HG03521 (cell line): ENCODE data around the gene DOHH.
"Not testable (repeated sequence)": the region's sequence is repeated elsewhere in the genome, so short reads cannot be mapped to it uniquely, and the experiment has no call there.

ENCODE experiments used
- ATAC-seq: cut with Tn5 transposase; IDR thresholded peaks from one replicate; pipeline ENCODE4 v1.9.1; 2021; ENCODE audit warnings: mild to moderate bottlenecking, moderate library complexity; ENCODE audit not compliant: unreplicated experiment

The DOHH gene

GRCh38 chr19:3519126-3519525 lies 18.7 kb upstream of the DOHH start:
- ATAC-seq, result no peak

DNA sequence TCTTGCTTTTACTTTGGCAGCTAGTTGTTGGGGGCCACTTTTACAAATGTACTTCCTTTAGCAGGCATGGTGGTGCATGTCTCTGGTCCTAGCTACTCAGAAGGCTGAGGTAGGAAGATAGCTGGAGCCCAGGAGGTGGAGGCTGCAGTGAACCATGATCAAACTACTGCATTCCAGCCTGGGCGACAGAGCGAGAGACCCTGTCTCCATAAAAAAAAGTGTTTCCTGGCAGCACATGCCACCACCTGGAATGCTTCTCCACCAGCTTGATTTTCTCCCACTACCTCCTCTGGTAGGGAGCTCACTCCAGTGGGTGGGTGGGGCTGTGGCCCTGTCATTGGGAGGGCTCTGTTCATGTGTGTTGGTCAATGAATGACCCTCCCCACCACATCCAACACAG lies 18.2 kb upstream of the DOHH start:
- no peak for ATAC-seq

GRCh38 chr19:3518255-3518654 lies 17.8 kb upstream of the DOHH start:
- ATAC-seq, result no peak

- no peak for ATAC-seq
These were observed 17.2 kb upstream of the DOHH start for GRCh38 chr19:3517638-3518037.

DNA sequence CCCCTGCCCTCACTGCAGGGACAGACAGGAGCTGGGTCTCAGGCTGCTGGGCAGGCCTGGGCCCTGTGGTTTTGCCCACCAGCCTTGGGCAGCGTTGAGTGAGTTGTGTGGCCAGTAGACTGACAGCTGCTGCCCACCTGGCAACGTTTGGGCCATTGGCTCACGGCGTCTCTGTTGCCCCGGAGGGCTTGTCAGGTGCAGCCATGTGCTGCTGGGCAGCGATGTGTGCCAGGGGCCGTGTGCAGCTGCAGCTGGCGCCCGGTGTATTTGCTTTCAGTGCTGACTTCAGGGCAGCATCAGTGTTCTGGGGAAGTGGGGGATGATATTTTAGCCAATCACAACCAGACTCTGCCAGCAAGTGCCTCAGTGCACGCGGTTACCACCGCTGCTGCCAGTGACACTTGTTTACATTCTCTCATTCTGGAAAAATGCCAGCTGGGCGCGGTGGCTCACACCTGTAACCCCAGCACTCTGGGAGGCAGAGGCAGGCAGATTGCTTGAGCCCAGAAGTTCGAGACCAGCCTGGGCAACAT lies 16.3 kb upstream of the DOHH start:
- no peak for ATAC-seq

DNA sequence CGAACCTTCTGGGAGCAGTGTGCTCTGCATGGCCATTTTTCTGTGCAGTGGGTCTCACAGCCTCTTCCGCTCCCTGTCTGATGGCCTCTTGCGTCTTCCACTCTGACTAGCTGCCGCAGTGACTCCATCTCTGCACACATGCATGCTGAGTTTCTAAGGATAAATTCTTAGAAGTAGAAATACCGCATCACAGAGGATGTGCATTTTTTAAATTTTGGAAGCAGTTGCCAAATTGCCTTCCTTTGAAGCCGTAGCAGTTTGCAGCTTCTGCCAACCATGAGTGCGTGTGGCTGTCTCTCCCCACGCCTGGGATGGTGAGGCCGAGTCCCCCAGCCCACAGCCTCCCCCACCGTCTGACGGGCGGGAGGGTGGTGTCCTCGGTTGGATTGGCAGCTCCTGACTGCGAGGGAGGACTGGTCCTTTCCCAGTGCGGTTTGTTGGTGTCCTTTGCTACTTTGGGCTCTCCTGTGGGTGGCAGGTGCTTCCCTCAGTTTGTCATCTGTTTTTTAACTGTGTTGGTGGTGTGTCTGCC lies 15.5 kb upstream of the DOHH start:
- ATAC-seq, result no peak

DNA sequence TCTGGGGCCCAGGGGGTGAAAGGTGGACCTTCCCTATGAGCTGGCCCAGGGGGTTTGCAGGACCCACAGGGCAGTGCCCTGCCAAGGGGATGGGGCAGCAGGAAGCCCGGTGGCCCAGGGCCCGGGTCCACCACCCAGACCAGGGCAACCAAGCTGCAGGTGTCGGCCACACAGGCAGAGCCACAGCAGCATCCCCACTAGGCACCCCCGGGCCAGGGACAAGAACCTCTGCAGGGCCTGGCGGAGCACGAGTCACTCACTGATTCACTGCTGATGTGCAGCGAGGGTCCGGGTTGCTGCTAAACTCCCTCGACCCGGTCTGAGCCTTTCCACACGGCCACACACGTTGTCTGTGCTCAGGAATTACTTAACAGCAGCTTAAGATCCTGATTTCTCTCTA lies 14.5 kb upstream of the DOHH start:
- no peak for ATAC-seq

DNA sequence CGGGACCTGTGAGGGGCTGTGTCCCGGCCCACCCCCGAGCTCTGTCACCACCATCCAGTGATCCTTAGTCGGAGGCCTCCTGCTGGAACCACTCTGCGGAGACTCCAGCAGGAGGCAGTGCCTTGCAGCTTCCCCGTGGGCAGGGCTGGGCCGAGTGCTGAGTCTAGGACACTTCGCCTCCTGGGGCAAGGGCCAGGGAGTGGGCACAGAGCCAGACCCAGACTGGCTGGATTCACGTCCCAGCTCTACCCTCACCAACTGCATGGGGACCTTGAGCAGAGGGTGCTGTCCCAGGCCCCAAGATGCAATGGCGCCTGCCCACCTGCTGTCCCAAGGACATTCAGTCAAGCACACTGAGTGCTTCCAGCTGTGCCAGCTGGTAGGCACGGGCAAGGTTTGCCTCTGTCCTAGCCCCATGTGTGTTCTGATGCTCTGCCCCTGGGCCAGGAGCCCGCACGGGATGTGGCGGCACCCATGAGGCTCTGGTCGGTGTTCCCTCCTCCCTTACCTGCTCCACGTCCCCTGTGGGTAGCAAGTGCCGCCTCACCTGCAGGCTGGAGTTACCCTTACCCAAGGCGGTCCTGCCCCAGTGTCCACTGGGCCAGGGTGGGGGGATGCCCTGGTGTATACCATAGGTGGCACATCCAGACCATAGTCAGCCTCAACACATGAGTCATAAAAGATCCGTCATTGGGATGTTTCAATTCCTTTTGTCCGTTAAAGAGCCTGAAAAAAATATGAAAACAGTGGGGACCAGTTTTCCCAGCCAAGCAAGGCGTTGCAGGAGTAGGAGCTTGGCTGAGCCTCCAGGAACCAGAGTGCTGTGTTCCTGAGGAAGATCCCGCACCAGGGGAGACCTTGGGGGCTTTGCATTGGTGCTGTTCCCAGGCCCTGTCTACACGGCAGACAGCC lies 13.0 kb upstream of the DOHH start:
- ATAC-seq, result no peak

- ATAC-seq, result no peak
These were observed 12.2 kb upstream of the DOHH start for GRCh38 chr19:3512562-3513228.

DNA sequence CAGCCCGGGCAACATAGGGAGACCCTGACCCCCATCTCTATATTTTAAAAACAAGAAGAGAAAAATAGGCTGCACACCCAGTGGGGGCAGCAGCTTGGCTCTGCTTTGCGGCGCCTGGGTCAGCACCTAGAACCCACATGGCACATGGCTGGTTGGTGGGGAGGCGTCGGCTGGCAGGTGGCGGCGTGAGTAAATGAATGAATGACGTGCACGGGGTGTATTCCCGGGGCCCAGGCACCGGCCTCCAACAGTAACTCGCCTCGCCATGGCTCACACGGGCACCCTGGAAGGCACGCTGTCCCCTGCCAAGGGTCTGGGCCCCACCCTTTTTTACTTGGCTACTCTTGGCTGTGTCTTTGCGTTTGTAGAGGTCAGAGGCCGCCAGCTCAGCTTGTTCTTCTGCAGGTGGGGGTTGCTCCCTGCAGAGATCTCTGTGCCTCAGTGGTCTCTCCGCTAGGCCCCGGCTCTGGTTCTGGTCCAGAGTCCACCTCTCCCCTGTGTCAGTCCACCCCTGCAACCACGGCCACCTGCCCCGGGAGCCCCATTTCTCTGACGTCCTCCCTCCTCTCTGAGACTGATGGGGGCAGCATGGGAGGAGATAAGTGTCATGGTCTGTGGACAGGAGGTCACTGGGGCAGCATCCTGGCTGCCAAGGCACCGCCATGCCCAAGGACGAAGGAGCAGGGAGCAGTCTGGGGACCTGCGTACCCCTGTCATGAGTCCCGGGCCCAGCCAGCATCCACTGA lies 11.2 kb upstream of the DOHH start:
- no peak for ATAC-seq

DNA sequence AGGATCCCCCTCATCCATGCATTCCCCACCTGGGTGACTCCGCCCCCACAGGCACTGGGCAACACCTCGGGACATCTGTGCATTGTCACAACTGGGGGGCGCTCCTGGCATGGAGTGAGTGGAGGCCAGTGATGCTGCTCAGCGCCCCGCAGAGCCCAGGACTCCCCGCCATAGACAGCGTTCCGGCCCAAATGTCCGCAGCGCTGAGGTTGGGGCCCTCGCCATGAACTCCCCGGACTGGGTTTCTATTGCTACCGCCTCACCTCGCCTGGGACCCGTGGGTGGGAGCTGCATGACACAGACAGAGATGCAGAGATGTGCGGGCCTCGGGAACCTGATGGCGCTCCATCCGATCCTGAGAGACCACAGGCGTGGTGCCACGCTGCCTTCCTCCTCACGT lies 10.3 kb upstream of the DOHH start:
- no peak for ATAC-seq

- ATAC-seq, result no peak
These were observed 9.1 kb upstream of the DOHH start for GRCh38 chr19:3509566-3509989.

- ATAC-seq, result no peak
These were observed 8.5 kb upstream of the DOHH start for GRCh38 chr19:3508771-3509535.

GRCh38 chr19:3508121-3508661 lies 7.7 kb upstream of the DOHH start:
- ATAC-seq, result not testable (repeated sequence)

DNA sequence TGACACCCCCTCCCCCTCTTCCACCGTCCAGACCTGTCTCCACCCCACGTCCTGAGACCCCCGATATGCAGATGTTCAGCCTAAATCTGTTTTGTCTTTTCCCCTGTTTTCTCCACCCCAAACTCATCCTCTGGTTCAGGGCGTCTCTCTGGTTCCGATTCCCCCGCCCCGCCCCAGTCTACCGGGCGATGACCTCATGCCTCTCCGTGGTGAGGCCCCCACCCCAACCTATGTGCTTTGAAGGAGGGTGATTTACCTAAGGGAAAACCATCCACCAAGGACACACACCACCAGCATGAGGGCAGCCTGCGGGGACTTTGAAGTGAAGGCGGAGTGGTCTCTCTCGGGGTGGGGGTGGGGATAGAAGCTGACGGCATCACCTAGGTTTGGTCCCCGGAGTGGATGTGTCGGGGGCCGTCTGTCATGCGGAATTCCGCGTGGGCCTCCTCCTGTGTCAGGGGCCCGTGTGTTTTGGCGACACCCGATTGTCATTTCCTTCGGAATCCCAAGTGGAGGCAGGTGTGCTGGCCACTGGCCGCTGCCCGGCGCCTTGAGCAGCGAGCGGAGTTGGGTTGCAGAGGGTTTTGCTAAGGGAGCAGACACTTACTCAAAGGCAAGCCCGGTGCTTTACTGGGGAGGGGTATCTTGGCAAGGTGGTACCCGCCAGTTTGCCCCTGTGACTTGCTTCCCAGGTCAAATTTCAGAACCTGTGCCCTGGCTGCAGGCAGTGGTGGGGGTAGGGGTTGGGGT lies 7.1 kb upstream of the DOHH start:
- no peak for ATAC-seq

- peak; percentile 5 for ATAC-seq
These were observed 6.2 kb upstream of the DOHH start for GRCh38 chr19:3506384-3507340.

DNA sequence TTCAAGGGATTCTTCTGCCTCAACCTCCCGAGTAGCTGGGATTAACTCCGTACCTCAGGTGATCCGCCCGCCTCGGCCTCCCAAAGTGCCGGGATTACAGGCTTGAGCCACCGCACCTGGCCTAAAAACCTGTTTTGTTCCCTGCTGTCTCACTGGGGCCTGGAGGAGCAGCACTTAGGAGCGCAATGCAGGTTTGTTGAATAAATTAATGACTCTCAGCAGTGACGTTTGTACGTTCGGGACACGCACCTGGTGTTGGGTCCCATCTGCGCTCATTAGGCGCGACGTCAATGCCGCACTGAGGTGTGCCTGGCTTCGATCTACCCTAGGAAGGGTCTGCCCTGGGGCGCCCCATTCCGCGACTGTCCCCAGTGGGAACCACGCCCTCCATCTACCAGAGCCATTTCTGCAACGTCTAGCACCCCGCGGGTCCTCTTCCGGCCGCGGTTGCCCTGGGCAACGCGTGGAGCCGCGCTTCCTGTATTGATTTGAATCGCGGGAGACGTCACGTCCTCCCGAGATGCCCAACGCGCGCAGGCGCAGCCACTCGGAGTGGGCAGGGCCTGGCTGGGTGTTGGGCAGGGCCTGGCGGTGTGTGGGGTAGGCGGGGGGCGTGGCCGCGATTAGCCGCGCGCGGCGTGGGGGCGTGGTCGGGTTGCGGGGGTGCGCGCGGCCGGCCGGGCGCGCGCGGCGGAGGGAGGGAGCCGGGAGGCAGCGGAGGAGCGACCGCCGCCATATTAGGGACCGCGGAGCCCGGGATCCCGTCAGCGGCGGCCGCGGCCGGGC lies 5.3 kb upstream of the DOHH start, which contains the start of gene FZR1:
TSS of gene FZR1 (plus strand) at position 714 of the 786 bp plus-strand sequence. CDS start 16,679 bp downstream, outside the sequence.
- peak; percentile 89 for ATAC-seq
